Ishikawa (cell line): Measurements from ENCODE around the gene MAP3K1.

Experiments
- CEBPB ChIP-seq: IDR thresholded peaks from 2 replicates; pipeline ENCODE4 v1.6.1; 2012
- EP300 ChIP-seq: IDR thresholded peaks from 2 replicates; pipeline ENCODE4 v1.6.1; 2012; ENCODE audit warnings: borderline replicate concordance
- FOXM1 ChIP-seq: IDR thresholded peaks from 2 replicates; pipeline ENCODE4 v1.6.1; 2012; ENCODE audit warnings: low read depth, borderline replicate concordance
- RAD21 ChIP-seq: IDR thresholded peaks from 2 replicates; pipeline ENCODE4 v1.6.1; 2012; ENCODE audit warnings: low read depth
- TAF1 ChIP-seq: IDR thresholded peaks from 2 replicates; pipeline ENCODE4 v1.6.1; 2012; ENCODE audit warnings: low read depth, mild to moderate bottlenecking
- TCF12 ChIP-seq: IDR thresholded peaks from 2 replicates; pipeline ENCODE4 v1.6.1; 2012; ENCODE audit warnings: low read depth
- TEAD4 ChIP-seq: IDR thresholded peaks from 2 replicates; pipeline ENCODE4 v1.6.1; 2012
- YY1 ChIP-seq: IDR thresholded peaks from 2 replicates; pipeline ENCODE4 v1.6.1; 2012; ENCODE audit warnings: low read depth
- TF ChIP-seq, protein P1 (sequence below): IDR thresholded peaks from 2 replicates; pipeline ENCODE4 v1.6.1; 2012
- TF ChIP-seq, protein P2 (sequence below): IDR thresholded peaks from 2 replicates; pipeline ENCODE4 v1.6.1; 2012
- TF ChIP-seq, protein P3 (sequence below): IDR thresholded peaks from 2 replicates; pipeline ENCODE4 v1.6.1; 2012; ENCODE audit warnings: low read depth, mild to moderate bottlenecking

DNA sequence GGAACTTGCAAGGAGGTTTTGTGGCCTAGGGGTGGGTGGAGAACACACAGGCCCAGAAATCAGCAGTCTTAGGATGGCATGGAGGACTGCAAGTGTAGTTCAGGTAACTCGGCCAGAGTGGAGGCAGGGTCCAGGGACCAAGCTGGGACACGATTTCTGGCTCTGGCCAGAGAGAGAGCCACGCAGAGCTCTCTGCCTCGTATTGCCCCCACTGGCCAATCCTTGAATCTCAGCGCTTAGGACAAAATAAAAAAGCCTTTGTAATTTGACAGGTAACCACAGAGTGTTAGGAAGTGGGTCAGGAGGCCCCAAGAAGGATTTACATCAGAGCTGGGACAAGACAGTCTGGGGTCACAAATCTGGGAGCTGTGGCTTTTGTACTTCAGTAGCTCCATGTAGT, 11.7 kb downstream of the MAP3K1 start:
- TF ChIP-seq TEAD4, result no peak
- no peak for TF ChIP-seq EP300
- no peak for TF ChIP-seq TAF1
- TF ChIP-seq, protein P1, sequence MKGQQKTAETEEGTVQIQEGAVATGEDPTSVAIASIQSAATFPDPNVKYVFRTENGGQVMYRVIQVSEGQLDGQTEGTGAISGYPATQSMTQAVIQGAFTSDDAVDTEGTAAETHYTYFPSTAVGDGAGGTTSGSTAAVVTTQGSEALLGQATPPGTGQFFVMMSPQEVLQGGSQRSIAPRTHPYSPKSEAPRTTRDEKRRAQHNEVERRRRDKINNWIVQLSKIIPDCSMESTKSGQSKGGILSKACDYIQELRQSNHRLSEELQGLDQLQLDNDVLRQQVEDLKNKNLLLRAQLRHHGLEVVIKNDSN, result no peak
- TF ChIP-seq, protein P2, sequence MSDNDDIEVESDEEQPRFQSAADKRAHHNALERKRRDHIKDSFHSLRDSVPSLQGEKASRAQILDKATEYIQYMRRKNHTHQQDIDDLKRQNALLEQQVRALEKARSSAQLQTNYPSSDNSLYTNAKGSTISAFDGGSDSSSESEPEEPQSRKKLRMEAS, result no peak
- TF ChIP-seq, protein P3, sequence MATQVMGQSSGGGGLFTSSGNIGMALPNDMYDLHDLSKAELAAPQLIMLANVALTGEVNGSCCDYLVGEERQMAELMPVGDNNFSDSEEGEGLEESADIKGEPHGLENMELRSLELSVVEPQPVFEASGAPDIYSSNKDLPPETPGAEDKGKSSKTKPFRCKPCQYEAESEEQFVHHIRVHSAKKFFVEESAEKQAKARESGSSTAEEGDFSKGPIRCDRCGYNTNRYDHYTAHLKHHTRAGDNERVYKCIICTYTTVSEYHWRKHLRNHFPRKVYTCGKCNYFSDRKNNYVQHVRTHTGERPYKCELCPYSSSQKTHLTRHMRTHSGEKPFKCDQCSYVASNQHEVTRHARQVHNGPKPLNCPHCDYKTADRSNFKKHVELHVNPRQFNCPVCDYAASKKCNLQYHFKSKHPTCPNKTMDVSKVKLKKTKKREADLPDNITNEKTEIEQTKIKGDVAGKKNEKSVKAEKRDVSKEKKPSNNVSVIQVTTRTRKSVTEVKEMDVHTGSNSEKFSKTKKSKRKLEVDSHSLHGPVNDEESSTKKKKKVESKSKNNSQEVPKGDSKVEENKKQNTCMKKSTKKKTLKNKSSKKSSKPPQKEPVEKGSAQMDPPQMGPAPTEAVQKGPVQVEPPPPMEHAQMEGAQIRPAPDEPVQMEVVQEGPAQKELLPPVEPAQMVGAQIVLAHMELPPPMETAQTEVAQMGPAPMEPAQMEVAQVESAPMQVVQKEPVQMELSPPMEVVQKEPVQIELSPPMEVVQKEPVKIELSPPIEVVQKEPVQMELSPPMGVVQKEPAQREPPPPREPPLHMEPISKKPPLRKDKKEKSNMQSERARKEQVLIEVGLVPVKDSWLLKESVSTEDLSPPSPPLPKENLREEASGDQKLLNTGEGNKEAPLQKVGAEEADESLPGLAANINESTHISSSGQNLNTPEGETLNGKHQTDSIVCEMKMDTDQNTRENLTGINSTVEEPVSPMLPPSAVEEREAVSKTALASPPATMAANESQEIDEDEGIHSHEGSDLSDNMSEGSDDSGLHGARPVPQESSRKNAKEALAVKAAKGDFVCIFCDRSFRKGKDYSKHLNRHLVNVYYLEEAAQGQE, result no peak
- TF ChIP-seq TCF12, result no peak
- TF ChIP-seq RAD21, result 0 out of 2 replicates have a peak, but pooled peaks have one; percentile 6
- no peak for TF ChIP-seq CEBPB
- TF ChIP-seq YY1, result no peak
- TF ChIP-seq FOXM1, result no peak
